Loucy (cell line): ENCODE results near the gene DIP2B.
"Not testable (repeated sequence)": the region's sequence is repeated elsewhere in the genome, so short reads cannot be mapped to it uniquely, and the experiment has no call there.

Experiments used
- H2AFZ ChIP-seq: fragments of 200-600 bp; sonication (generic); 2 replicates; pipeline ENCODE4 v1.6.0; 2016; ENCODE audit warnings: antibody characterized with exemption, mild to moderate bottlenecking, low read length, moderate library complexity
- H3F3A ChIP-seq: fragments of 200-600 bp; 2 replicates; pipeline ENCODE4 v1.6.0; 2016; ENCODE audit warnings: antibody characterized with exemption, low read depth, mild to moderate bottlenecking
- H3K27me3 ChIP-seq: fragments of 200-600 bp; sonication (generic); 2 replicates; pipeline ENCODE4 v1.6.1; 2014; ENCODE audit warnings: low read length, mild to moderate bottlenecking; ENCODE audit not compliant: insufficient read depth, poor library complexity, severe bottlenecking
- H3K36me3 ChIP-seq: fragments of 200-600 bp; sonication (generic); 2 replicates; pipeline ENCODE4 v1.6.1; 2016; ENCODE audit warnings: low read length; ENCODE audit not compliant: insufficient read depth
- H3K4me1 ChIP-seq: fragments of 200-600 bp; sonication (generic); 2 replicates; pipeline ENCODE4 v1.5.1; 2014; ENCODE audit warnings: low read length, mild to moderate bottlenecking; ENCODE audit not compliant: insufficient read depth, poor library complexity, severe bottlenecking
- H3K4me2 ChIP-seq: fragments of 200-600 bp; sonication (generic); 2 replicates; pipeline ENCODE4 v1.6.0; 2014; ENCODE audit warnings: antibody characterized with exemption, low read length, low read depth, mild to moderate bottlenecking; ENCODE audit not compliant: poor library complexity, severe bottlenecking
- H3K4me3 ChIP-seq: fragments of 200-600 bp; sonication (generic); 2 replicates; pipeline ENCODE4 v1.5.1; 2014; ENCODE audit warnings: low read length, mild to moderate bottlenecking, mixed read lengths; ENCODE audit not compliant: poor library complexity, severe bottlenecking
- H3K79me2 ChIP-seq: fragments of 200-600 bp; sonication (generic); 2 replicates; pipeline ENCODE4 v1.6.1; 2014; ENCODE audit warnings: low read length; ENCODE audit not compliant: insufficient read depth
- H3K9ac ChIP-seq: fragments of 200-600 bp; sonication (generic); 2 replicates; pipeline ENCODE4 v1.6.0; 2014; ENCODE audit warnings: mild to moderate bottlenecking, low read depth, low read length, moderate library complexity; ENCODE audit not compliant: poor library complexity, severe bottlenecking
- H3K9me2 ChIP-seq: fragments of 200-600 bp; sonication (generic); replicated peaks from 2 replicates; pipeline ENCODE4 v1.6.1; 2016; ENCODE audit warnings: low read depth, low read length, mixed read lengths
- H3K9me3 ChIP-seq: fragments of 200-600 bp; sonication (generic); 2 replicates; pipeline ENCODE4 v1.6.1; 2014; ENCODE audit warnings: mild to moderate bottlenecking, antibody characterized with exemption, low read length, low read depth; ENCODE audit not compliant: insufficient read depth
- H4K20me1 ChIP-seq: fragments of 200-600 bp; sonication (generic); 2 replicates; pipeline ENCODE4 v1.6.0; 2014; ENCODE audit warnings: antibody characterized with exemption, low read length, mild to moderate bottlenecking; ENCODE audit not compliant: insufficient read depth, poor library complexity, severe bottlenecking
- EZH2phosphoT487 ChIP-seq: fragments of 200-600 bp; IDR thresholded peaks from 2 replicates; pipeline ENCODE4 v1.6.1; 2018; ENCODE audit warnings: antibody characterized with exemption, mild to moderate bottlenecking, moderate library complexity, borderline replicate concordance
- TF ChIP-seq, protein P1 (sequence below): fragments of 200-600 bp; sonication (generic); conservative IDR thresholded peaks from 2 replicates; pipeline ENCODE4 v1.5.1; 2014; ENCODE audit warnings: mild to moderate bottlenecking, antibody characterized with exemption, low read length

DIP2B gene

DNA sequence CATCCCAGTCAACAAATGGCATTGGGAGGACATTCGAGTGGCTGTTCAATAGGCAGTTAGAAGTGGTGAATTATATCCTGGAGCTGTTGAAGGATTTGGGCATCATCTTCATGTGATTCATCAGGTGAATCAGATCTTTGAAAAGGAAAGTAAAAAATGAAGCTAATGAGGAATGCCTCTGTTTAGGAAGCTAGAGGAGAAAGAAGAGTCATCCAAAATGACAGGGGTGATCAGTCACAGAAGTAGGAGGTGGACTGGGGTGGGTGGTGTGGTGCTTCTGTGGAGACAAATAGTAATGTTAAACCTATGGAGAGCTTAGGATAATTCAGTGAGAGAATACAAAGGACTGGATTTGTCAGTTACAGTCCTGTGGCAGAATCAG lies 32.7 kb downstream of the DIP2B start:
- H2AFZ ChIP-seq, result no peak overlapping the region
- TF ChIP-seq, protein P1, sequence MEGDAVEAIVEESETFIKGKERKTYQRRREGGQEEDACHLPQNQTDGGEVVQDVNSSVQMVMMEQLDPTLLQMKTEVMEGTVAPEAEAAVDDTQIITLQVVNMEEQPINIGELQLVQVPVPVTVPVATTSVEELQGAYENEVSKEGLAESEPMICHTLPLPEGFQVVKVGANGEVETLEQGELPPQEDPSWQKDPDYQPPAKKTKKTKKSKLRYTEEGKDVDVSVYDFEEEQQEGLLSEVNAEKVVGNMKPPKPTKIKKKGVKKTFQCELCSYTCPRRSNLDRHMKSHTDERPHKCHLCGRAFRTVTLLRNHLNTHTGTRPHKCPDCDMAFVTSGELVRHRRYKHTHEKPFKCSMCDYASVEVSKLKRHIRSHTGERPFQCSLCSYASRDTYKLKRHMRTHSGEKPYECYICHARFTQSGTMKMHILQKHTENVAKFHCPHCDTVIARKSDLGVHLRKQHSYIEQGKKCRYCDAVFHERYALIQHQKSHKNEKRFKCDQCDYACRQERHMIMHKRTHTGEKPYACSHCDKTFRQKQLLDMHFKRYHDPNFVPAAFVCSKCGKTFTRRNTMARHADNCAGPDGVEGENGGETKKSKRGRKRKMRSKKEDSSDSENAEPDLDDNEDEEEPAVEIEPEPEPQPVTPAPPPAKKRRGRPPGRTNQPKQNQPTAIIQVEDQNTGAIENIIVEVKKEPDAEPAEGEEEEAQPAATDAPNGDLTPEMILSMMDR, result no peak
- TF ChIP-seq EZH2phosphoT487, result no peak
- no peak overlapping the region for H3K4me2 ChIP-seq
- H3K36me3 ChIP-seq, result peaks cover 4% of the 10 kb centered on the region; the same call in 1 of the 2 replicates
- peaks cover 8% of the 10 kb centered on the region; the same call in 1 of the 2 replicates for H3F3A ChIP-seq
- H3K79me2 ChIP-seq, result peaks cover 67% of the 10 kb centered on the region
- H3K9me2 ChIP-seq, result no peaks in the 10 kb centered on the region
- H3K4me1 ChIP-seq, result peaks cover 12% of the 10 kb centered on the region
- H3K9me3 ChIP-seq, result no peaks in the 10 kb centered on the region
- no peaks in the 10 kb centered on the region for H3K27me3 ChIP-seq
- no peak overlapping the region for H3K4me3 ChIP-seq
- peaks cover 3% of the 10 kb centered on the region for H4K20me1 ChIP-seq
- H3K9ac ChIP-seq, result no peak overlapping the region

DNA sequence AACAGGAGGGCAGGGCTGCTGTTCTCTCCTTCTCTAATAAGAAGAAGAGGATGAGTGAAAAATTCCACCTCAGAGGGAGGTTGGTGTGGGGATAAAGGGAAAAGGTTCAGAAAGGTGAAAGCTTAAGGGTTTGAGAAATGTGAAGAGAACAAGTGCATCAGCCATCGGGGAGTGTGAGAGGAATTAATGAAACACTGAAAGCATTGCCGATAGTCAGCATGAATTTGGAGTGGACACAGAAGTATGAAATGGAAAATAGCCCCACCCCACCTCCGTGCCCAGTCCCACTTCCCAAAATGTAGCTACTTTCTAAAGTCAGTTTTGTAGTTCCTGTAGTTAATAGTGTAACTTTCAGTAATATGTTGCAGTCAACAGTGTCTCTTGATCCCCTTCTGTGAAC lies 33.4 kb downstream of the DIP2B start:
- H3K36me3 ChIP-seq, result peaks cover 4% of the 10 kb centered on the region; the same call in 1 of the 2 replicates
- no peak overlapping the region for H2AFZ ChIP-seq
- peaks cover 73% of the 10 kb centered on the region for H3K79me2 ChIP-seq
- no peak overlapping the region for H3K9ac ChIP-seq
- H3K27me3 ChIP-seq, result no peaks in the 10 kb centered on the region
- peaks cover 1% of the 10 kb centered on the region; the same call in 1 of the 2 replicates for H3F3A ChIP-seq
- H4K20me1 ChIP-seq, result peaks cover 1% of the 10 kb centered on the region
- H3K9me2 ChIP-seq, result no peaks in the 10 kb centered on the region
- H3K9me3 ChIP-seq, result no peaks in the 10 kb centered on the region
- no peak for TF ChIP-seq EZH2phosphoT487
- peaks cover 5% of the 10 kb centered on the region for H3K4me1 ChIP-seq
- no peak overlapping the region for H3K4me3 ChIP-seq
- no peak overlapping the region for H3K4me2 ChIP-seq

DNA sequence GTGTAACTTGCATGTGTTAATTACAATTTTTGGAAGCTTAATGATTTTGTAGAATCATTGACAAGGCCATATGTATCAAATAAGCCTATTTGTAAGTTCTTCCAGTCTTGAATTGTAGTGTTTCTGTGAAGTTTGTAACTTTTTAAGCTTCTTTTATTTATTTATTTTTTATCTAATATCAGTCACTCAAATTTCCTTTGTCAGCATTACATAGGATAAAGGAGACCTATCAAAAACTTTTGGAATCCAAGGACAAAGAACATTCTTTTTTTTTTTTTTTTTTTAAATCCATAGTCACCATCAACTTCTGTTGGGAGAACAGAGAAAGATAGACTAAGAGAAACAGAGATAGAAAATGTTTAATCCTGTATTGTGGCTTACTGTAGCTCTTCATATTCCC lies 36.4 kb downstream of the DIP2B start:
- Histone ChIP-seq H3K9me2 (no peaks in the 10 kb centered on the region), H3K9me3 (no peaks in the 10 kb centered on the region), H3K27me3 (no peaks in the 10 kb centered on the region), H3K36me3 (peaks cover 4% of the 10 kb centered on the region; the same call in 1 of the 2 replicates), H3F3A (no peaks in the 10 kb centered on the region), H2AFZ (no peak overlapping the region), H3K4me3 (no peak overlapping the region), H4K20me1 (no peaks in the 10 kb centered on the region), H3K79me2 (peaks cover 78% of the 10 kb centered on the region), H3K9ac (no peak overlapping the region), H3K4me2 (no peak overlapping the region), H3K4me1 (peaks cover 4% of the 10 kb centered on the region)
- TF ChIP-seq EZH2phosphoT487, result no peak
- TF ChIP-seq, protein P1, result no peak

DNA sequence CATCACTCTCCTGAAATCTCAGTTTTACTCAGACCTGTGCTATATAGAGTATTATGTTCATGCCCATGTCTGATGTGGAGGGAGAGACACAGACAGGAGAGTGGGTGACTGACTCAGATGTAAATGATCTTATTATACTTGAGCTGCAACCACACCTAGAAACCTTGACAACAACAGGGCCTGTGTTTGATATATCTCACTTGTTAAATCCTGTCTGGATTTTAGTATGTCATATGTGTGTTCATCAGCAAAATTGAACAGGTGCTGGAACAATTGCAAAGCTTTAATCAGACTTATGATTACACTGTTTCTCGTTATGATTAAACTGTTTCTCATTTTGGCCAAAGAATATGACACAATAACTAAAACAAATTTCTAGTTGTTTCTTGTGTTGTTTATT lies 37.7 kb downstream of the DIP2B start:
- no peak for TF ChIP-seq EZH2phosphoT487
- TF ChIP-seq, protein P1, result no peak
- H3K4me3 ChIP-seq, result no peak overlapping the region
- H3K9me3 ChIP-seq, result no peaks in the 10 kb centered on the region
- peaks cover 78% of the 10 kb centered on the region for H3K79me2 ChIP-seq
- no peak overlapping the region for H2AFZ ChIP-seq
- H3K9me2 ChIP-seq, result no peaks in the 10 kb centered on the region
- peaks cover under 1% of the 10 kb centered on the region; the same call in 1 of the 2 replicates for H3K36me3 ChIP-seq
- H4K20me1 ChIP-seq, result no peaks in the 10 kb centered on the region
- H3F3A ChIP-seq, result no peaks in the 10 kb centered on the region
- H3K4me1 ChIP-seq, result peaks cover 4% of the 10 kb centered on the region
- no peaks in the 10 kb centered on the region for H3K27me3 ChIP-seq
- no peak overlapping the region for H3K9ac ChIP-seq
- no peak overlapping the region for H3K4me2 ChIP-seq

DNA sequence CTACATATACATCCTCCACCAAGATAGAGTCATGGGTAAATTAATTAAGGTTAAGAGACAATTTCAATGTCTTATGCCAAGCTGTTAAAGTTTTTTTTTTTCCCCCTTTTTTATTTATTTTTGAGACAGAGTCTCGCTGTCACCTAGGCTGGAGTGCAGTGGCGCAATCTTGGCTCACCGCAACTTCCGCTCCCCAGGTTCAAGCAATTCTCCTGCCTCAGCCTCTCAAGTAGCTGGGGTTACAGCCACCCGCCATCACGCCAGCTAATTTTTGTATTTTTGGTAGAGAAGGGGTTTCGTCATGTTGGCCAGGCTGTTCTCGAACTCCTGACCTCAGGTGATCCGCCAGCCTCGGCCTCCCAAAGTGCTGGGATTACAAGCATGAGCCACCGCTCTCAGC lies 38.4 kb downstream of the DIP2B start:
- H3K4me1 ChIP-seq, H3F3A ChIP-seq, H3K9me3 ChIP-seq, H3K27me3 ChIP-seq, H3K4me3 ChIP-seq, H3K36me3 ChIP-seq, H4K20me1 ChIP-seq, H3K9ac ChIP-seq, H3K9me2 ChIP-seq, H2AFZ ChIP-seq, H3K4me2 ChIP-seq: not testable (repeated sequence)
- H3K79me2 ChIP-seq, result peaks cover 78% of the 10 kb centered on the region
